Measurements from ENCODE around the gene HGD. TPM values are rescaled to one million over a fixed set of nuclear protein-coding genes. Genes with fewer than 3 reads are reported as not detected.

The HGD gene
- total RNA-seq, 1 experiment from 2014 or later: 0.59 TPM

DNA sequence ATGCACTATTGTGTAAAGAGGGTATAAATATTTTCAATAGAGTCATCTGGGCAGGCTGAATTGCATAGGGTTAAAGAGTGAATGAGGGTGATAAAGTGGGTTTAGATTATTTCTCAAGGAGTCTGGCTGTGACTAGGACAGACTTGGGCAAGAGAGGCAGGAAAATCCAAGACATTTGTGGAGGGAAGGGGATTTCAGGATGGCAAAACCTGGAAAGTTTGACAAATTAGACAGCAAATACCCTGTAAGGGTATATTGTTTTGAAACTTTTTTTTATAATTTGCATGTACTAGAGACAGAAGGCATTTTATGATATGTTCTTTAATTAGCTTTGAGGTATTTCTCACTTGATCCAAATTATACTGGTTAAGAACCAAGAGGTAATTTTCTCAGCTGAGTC, 17.1 kb downstream of the HGD start:
- no TSS peak for BruUV-seq (replicated peaks)
- intact Hi-C loops (cut with micrococcal nuclease): no loop called here
- H3K79me2 ChIP-seq (ENCODE audit: insufficient read depth, low read length): no peaks in the 10 kb centered on the region
- H3K9me2 ChIP-seq (ENCODE audit: insufficient read depth): no peaks in the 10 kb centered on the region
- H3K9ac ChIP-seq (ENCODE audit: low read length): no peak overlapping the region
- ChIA-PET RAD21 (ENCODE audit: low non-redundant PET in 1 of 2, low total read pairs in 2 of 2, uncharacterized antibody in 2 of 2, unreplicated experiment in 2 of 2) (no interaction called here), POLR2A (no interaction called here), CTCF (no interaction called here)
- no peak for TF ChIP-seq CEBPB (IDR thresholded peaks at IDR 0.05; ENCODE audit: low read depth)
- TF ChIP-seq EGR1 (IDR thresholded peaks at IDR 0.05; ENCODE audit: low read depth): no peak
- TF ChIP-seq RAD21 (IDR thresholded peaks at IDR 0.05; ENCODE audit: low read depth): no peak
- no peak for TF ChIP-seq POLR2A (IDR thresholded peaks at IDR 0.05; ENCODE audit: borderline replicate concordance, extremely low read depth, insufficient read depth, insufficient read length)
- no peak for TF ChIP-seq EZH2phosphoT487 (IDR thresholded peaks at IDR 0.05; ENCODE audit: borderline replicate concordance)
- TF ChIP-seq POLR2AphosphoS5 (IDR thresholded peaks at IDR 0.05; ENCODE audit: low read depth, low read length): no peak
- no peak for TF ChIP-seq ELF1 (IDR thresholded peaks at IDR 0.05; ENCODE audit: borderline replicate concordance, low read depth)
- H3K9me3 ChIP-seq (ENCODE audit: control insufficient read depth in 1 of 2, insufficient read depth in 1 of 2, low read depth in 1 of 2, low read length in 2 of 2): no peaks in the 10 kb centered on the region
- no peaks in the 10 kb centered on the region for H3K27me3 ChIP-seq (ENCODE audit: insufficient read depth, low read length)
- H3K4me3 ChIP-seq (replicated peaks in 1 of 2; ENCODE audit: low read depth in 1 of 2, low read length in 2 of 2): no peak overlapping the region
- ATAC-seq (no peak), DNase-seq (ENCODE audit: low read depth, low spot score) (no peak)
- H3K36me3 ChIP-seq (ENCODE audit: control insufficient read depth in 1 of 2, insufficient read depth in 2 of 2, low read length in 2 of 2): no peaks in the 10 kb centered on the region
- H3K4me2 ChIP-seq (ENCODE audit: low read length): no peak overlapping the region
- H4K20me1 ChIP-seq (ENCODE audit: insufficient read depth): no peaks in the 10 kb centered on the region
- no peak overlapping the region for H3K27ac ChIP-seq (ENCODE audit: low read depth, low read length)
- H2AFZ ChIP-seq (ENCODE audit: low read depth, low read length, poor library complexity, severe bottlenecking): no peak overlapping the region
- no peaks in the 10 kb centered on the region for H3K4me1 ChIP-seq (ENCODE audit: control insufficient read depth in 1 of 2, insufficient read depth in 2 of 2, low read length in 2 of 2)

DNA sequence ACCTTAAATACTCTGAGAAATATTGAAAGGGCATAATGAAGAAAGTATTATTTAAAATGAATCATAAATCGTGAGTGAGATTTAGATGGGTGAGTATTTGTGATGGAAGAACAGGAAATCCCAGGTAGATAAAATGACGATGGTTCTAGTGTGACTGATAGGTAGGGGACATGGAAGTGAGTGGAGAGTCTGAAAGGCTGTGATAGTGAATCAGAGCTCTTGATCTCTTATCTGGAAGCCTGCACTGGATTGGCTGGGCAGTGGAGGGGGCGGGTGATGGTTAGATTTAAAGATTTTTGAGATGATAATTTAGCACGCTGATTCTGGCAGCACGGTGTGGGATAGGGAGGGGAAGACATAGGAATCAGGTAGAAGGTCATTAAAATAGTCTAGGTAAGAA, 20.1 kb downstream of the HGD start:
- Histone ChIP-seq H4K20me1 (ENCODE audit: insufficient read depth) (no peaks in the 10 kb centered on the region), H3K4me2 (ENCODE audit: low read length) (no peak overlapping the region), H2AFZ (ENCODE audit: low read depth, low read length, poor library complexity, severe bottlenecking) (no peak overlapping the region), H3K27ac (ENCODE audit: low read depth, low read length) (no peak overlapping the region), H3K27me3 (ENCODE audit: insufficient read depth, low read length) (no peaks in the 10 kb centered on the region), H3K9me2 (ENCODE audit: insufficient read depth) (no peaks in the 10 kb centered on the region), H3K79me2 (ENCODE audit: insufficient read depth, low read length) (no peaks in the 10 kb centered on the region), H3K36me3 (ENCODE audit: control insufficient read depth in 1 of 2, insufficient read depth in 2 of 2, low read length in 2 of 2) (no peaks in the 10 kb centered on the region), H3K4me3 (replicated peaks in 1 of 2; ENCODE audit: low read depth in 1 of 2, low read length in 2 of 2) (no peak overlapping the region), H3K4me1 (ENCODE audit: control insufficient read depth in 1 of 2, insufficient read depth in 2 of 2, low read length in 2 of 2) (no peaks in the 10 kb centered on the region), H3K9me3 (ENCODE audit: control insufficient read depth in 1 of 2, insufficient read depth in 1 of 2, low read depth in 1 of 2, low read length in 2 of 2) (no peaks in the 10 kb centered on the region), H3K9ac (ENCODE audit: low read length) (no peak overlapping the region)
- DNase-seq (ENCODE audit: low read depth, low spot score) (no peak), ATAC-seq (no peak)
- intact Hi-C loops (cut with micrococcal nuclease): no loop called here
- POLR2A ChIA-PET: no interaction called here
- TF ChIP-seq CEBPB (IDR thresholded peaks at IDR 0.05; ENCODE audit: low read depth) (no peak), POLR2AphosphoS5 (IDR thresholded peaks at IDR 0.05; ENCODE audit: low read depth, low read length) (no peak), RAD21 (IDR thresholded peaks at IDR 0.05; ENCODE audit: low read depth) (no peak), EZH2phosphoT487 (IDR thresholded peaks at IDR 0.05; ENCODE audit: borderline replicate concordance) (no peak)
- TF ChIP-seq, protein P1, sequence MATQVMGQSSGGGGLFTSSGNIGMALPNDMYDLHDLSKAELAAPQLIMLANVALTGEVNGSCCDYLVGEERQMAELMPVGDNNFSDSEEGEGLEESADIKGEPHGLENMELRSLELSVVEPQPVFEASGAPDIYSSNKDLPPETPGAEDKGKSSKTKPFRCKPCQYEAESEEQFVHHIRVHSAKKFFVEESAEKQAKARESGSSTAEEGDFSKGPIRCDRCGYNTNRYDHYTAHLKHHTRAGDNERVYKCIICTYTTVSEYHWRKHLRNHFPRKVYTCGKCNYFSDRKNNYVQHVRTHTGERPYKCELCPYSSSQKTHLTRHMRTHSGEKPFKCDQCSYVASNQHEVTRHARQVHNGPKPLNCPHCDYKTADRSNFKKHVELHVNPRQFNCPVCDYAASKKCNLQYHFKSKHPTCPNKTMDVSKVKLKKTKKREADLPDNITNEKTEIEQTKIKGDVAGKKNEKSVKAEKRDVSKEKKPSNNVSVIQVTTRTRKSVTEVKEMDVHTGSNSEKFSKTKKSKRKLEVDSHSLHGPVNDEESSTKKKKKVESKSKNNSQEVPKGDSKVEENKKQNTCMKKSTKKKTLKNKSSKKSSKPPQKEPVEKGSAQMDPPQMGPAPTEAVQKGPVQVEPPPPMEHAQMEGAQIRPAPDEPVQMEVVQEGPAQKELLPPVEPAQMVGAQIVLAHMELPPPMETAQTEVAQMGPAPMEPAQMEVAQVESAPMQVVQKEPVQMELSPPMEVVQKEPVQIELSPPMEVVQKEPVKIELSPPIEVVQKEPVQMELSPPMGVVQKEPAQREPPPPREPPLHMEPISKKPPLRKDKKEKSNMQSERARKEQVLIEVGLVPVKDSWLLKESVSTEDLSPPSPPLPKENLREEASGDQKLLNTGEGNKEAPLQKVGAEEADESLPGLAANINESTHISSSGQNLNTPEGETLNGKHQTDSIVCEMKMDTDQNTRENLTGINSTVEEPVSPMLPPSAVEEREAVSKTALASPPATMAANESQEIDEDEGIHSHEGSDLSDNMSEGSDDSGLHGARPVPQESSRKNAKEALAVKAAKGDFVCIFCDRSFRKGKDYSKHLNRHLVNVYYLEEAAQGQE (IDR thresholded peaks at IDR 0.05; ENCODE audit: low read depth): no peak
- no TSS peak for BruUV-seq (replicated peaks)
- CTCF ChIA-PET: no interaction called here
- RAD21 ChIA-PET (ENCODE audit: low non-redundant PET in 1 of 2, low total read pairs in 2 of 2, uncharacterized antibody in 2 of 2, unreplicated experiment in 2 of 2): no interaction called here
